PC-9 (cell line): ENCODE measurements around the gene PRIM2. TPM values are rescaled to one million over a fixed set of nuclear protein-coding genes. Genes with fewer than 3 reads are reported as not detected.
"Not testable (repeated sequence)": the region's sequence is repeated elsewhere in the genome, so short reads cannot be mapped to it uniquely, and the experiment has no call there.

Experiments used
- BruUV-seq: library from RNA; stranded (reverse); fragments of 400-500 nt; replicated peaks from 2 replicates; lab custom pipeline; 2021; lab: Mats Ljungman, UMichigan
- CTCF ChIA-PET: fragments of 300-600 bp; sonication (Branson Sonifier 250); formaldehyde crosslinking; loops from one replicate; lab custom pipeline; 2022; ENCODE audit warnings: antibody characterized with exemption; lab: Charles Lee
- POLR2A ChIA-PET: fragments of 300-600 bp; sonication (Branson Sonifier 250); formaldehyde crosslinking; loops from one replicate; lab custom pipeline; 2022; ENCODE audit warnings: antibody characterized with exemption; ENCODE audit not compliant: unreplicated experiment; lab: Charles Lee
- DNase-seq, 2 experiments: peaks; one replicate each; pipeline versions ENCODE4 v3.0.0 to v3.0.0-alpha.2; 2015 to 2022; ENCODE audit warnings: mixed read lengths in 1 of 2
- H2AFZ ChIP-seq: fragments of 200-600 bp; sonication (generic); 2 replicates; pipeline ENCODE4 v1.8.1; 2017; ENCODE audit warnings: antibody characterized with exemption
- H3F3A ChIP-seq: fragments of 200-600 bp; sonication (generic); 2 replicates; pipeline ENCODE4 v1.8.1; 2017; ENCODE audit warnings: antibody characterized with exemption, mild to moderate bottlenecking, low read depth; ENCODE audit not compliant: insufficient read depth
- H3K27ac ChIP-seq: fragments of 200-600 bp; sonication (generic); 2 replicates; pipeline ENCODE4 v1.6.1; 2016; ENCODE audit warnings: mixed run types
- H3K27me3 ChIP-seq: fragments of 200-600 bp; sonication (generic); 2 replicates; pipeline ENCODE4 v1.6.1; 2016; ENCODE audit warnings: low read depth, mixed run types; ENCODE audit not compliant: insufficient read depth
- H3K36me3 ChIP-seq: fragments of 200-600 bp; sonication (generic); 2 replicates; pipeline ENCODE4 v1.6.1; 2016; ENCODE audit warnings: low read depth, mixed run types
- H3K4me1 ChIP-seq: fragments of 200-600 bp; sonication (generic); replicated peaks from 2 replicates; pipeline ENCODE4 v1.6.1; 2016; ENCODE audit warnings: mixed run types; ENCODE audit not compliant: insufficient read depth
- H3K4me2 ChIP-seq: fragments of 200-600 bp; sonication (generic); 2 replicates; pipeline ENCODE4 v1.6.1; 2017; ENCODE audit warnings: mixed run types
- H3K4me3 ChIP-seq: fragments of 200-600 bp; sonication (generic); 2 replicates; pipeline ENCODE4 v1.6.1; 2016; ENCODE audit warnings: mixed run types
- H3K79me2 ChIP-seq: fragments of 200-600 bp; sonication (generic); 2 replicates; pipeline ENCODE4 v1.6.1; 2017; ENCODE audit warnings: low read depth, mixed run types
- H3K9me2 ChIP-seq: fragments of 200-600 bp; sonication (generic); 2 replicates; pipeline ENCODE4 v1.8.1; 2017; ENCODE audit warnings: mild to moderate bottlenecking; ENCODE audit not compliant: insufficient read depth
- H3K9me3 ChIP-seq: fragments of 200-600 bp; sonication (generic); 2 replicates; pipeline ENCODE4 v1.8.1; 2016; ENCODE audit warnings: low read depth; ENCODE audit not compliant: insufficient read depth
- H4K20me1 ChIP-seq: fragments of 200-600 bp; sonication (generic); 2 replicates; pipeline ENCODE4 v1.8.1; 2017; ENCODE audit not compliant: insufficient read depth
- intact Hi-C: fragments of 100-400 bp; cut with micrococcal nuclease; formaldehyde crosslinking; loops from one replicate; pipeline ENCODE4 v1.10.0; 2022; ENCODE audit not compliant: unreplicated experiment
- total RNA-seq: library from RNA; stranded (reverse); gene quantifications from 2 replicates; pipeline ENCODE4 v1.2.3, GENCODE V29; 2021

The PRIM2 gene
- total RNA-seq, 1 experiment from 2014 or later: 33.3 TPM

DNA sequence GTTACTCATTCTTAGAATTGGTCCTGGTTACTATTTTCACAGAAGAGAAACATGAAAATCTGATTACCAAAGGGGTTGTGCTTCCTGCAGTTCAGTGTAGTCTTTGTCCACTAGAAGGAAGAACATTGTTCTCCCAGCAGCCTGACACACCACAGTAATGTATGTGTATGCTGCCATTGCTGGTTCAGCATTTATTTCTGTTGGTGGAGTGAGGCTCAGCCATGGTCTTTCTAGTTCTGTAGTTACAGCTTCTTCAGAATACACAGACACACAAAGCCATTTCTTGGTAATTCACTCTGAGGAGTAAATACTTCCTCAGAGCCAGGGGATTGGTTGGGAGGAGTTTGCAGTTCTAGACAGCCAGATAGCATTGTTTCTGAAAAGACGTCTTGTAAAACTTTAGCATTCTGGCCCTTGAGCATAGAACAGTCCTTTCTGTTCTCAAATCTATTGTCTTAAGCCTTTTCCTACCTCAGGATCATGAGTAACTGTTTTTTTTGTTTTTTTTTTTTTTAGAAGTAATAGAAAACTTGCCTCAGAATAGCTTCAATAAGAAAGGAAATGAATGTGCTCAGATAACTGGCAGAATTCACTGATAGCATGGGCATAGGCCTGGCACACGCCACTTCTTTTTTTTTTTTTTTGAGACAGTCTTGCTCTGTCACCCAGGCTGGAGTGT is 128.5 kb downstream of the PRIM2 start:
- BruUV-seq, DNase-seq, intact Hi-C loops, H3K9me2 ChIP-seq, H3F3A ChIP-seq, H3K9me3 ChIP-seq, H3K27ac ChIP-seq, H2AFZ ChIP-seq, H4K20me1 ChIP-seq, H3K4me3 ChIP-seq, H3K4me2 ChIP-seq, POLR2A ChIA-PET, H3K79me2 ChIP-seq, H3K4me1 ChIP-seq, CTCF ChIA-PET, H3K27me3 ChIP-seq, H3K36me3 ChIP-seq: not testable (repeated sequence)

DNA sequence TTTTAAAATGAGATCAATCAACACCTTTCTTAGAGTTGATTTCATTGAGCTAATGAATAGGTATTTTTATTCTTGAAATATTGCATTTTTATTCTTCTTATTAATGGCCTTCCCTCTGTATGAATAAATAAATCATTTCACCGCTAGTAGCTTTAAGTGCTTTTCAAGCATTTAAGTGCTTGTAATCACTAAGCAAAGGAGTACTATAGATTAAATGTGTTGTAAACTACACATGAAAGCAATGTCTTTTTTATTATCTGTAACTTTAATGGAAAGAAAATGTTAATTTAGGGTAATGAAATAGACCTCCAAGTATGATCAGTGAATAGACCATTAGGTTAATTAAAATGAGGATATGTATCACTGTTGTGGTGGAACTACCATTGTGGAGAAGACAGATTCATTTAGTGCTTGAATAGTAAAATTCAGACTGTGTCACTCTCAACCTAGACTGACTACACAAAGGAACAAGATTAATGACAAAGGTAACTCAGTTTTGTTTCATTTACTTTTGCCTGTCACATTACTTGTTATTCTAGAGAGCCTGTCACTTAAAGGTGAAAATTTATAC is 132.2 kb downstream of the PRIM2 start:
- H3K4me1 ChIP-seq, H2AFZ ChIP-seq, H3K4me2 ChIP-seq, intact Hi-C loops, CTCF ChIA-PET, H3K27ac ChIP-seq, POLR2A ChIA-PET, DNase-seq, H3K9me2 ChIP-seq, H3K79me2 ChIP-seq, H3K4me3 ChIP-seq, H3K36me3 ChIP-seq, H4K20me1 ChIP-seq, BruUV-seq, H3K9me3 ChIP-seq, H3K27me3 ChIP-seq, H3F3A ChIP-seq: not testable (repeated sequence)

DNA sequence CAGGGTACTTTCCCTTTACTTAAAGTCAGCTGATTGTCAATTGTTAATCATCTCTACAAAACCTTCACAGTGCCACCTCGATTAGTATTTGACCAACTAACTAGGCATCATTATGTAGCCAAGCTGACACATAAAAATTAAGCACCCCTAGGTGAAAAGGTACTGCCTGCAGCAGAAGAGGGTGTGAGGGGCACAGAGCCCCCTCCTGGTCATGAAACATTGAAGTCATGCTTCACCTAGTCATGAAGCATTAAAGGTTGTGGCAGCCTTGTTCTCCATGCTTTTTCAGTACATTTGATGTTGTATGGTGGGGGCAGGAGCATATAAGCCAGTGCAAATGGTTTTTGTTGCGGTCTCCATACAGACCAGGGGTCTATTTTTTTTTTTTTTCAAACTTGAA is 142.4 kb downstream of the PRIM2 start:
- DNase-seq, H3K27ac ChIP-seq, H3K9me2 ChIP-seq, H3K4me2 ChIP-seq, POLR2A ChIA-PET, H3K4me1 ChIP-seq, H4K20me1 ChIP-seq, H3K9me3 ChIP-seq, intact Hi-C loops, H3K27me3 ChIP-seq, CTCF ChIA-PET, H3F3A ChIP-seq, BruUV-seq, H3K79me2 ChIP-seq, H3K4me3 ChIP-seq, H2AFZ ChIP-seq, H3K36me3 ChIP-seq: not testable (repeated sequence)

DNA sequence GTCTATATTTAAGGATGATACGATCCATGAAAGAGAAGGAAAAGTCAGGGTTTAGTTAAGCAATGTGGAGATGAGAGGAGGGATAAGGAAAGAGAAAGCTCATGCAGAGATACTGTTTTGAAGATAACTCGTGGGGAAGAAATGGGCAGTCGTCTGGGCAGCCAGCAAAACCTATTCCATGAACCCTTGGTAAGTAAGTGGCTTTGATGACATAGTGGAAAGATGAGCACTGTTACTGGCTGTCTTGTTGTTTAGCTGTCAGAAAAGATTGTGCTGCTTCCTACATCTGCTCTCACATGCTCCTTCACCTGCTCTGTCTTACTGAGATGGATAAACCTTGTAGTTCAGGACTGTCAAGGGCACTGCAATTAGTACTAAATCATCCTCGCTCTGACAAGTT is 143.6 kb downstream of the PRIM2 start:
- H3K79me2 ChIP-seq, H3K4me3 ChIP-seq, H3K9me3 ChIP-seq, DNase-seq, POLR2A ChIA-PET, intact Hi-C loops, H3K4me2 ChIP-seq, CTCF ChIA-PET, H3K27ac ChIP-seq, H3K36me3 ChIP-seq, H2AFZ ChIP-seq, H3K27me3 ChIP-seq, H3K4me1 ChIP-seq, H3K9me2 ChIP-seq, H4K20me1 ChIP-seq, H3F3A ChIP-seq, BruUV-seq: not testable (repeated sequence)

DNA sequence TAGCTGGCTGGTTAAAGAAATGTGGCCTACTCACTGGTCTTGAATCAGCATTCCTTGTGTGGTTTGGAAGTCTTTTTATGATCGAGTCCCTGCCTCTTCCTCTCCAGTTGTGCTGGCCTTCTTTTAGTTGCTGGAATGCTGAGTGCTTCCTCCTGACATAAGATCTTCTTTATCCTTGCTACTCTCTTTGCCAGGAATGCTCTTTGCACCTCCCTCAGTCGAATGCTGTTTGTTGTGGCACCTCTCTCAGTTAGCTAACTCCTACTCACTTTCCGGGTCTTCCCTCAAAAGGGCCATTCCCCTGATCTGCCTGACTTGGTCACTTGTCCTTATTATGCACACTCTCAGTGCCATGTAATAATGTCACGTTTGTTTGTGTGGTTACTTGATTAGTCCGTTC is 146.4 kb downstream of the PRIM2 start:
- CTCF ChIA-PET, H2AFZ ChIP-seq, H3K36me3 ChIP-seq, H3K79me2 ChIP-seq, H3K27ac ChIP-seq, H3K4me3 ChIP-seq, H3F3A ChIP-seq, BruUV-seq, H3K27me3 ChIP-seq, H3K4me2 ChIP-seq, H4K20me1 ChIP-seq, POLR2A ChIA-PET, H3K9me3 ChIP-seq, H3K4me1 ChIP-seq, intact Hi-C loops, H3K9me2 ChIP-seq, DNase-seq: not testable (repeated sequence)

DNA sequence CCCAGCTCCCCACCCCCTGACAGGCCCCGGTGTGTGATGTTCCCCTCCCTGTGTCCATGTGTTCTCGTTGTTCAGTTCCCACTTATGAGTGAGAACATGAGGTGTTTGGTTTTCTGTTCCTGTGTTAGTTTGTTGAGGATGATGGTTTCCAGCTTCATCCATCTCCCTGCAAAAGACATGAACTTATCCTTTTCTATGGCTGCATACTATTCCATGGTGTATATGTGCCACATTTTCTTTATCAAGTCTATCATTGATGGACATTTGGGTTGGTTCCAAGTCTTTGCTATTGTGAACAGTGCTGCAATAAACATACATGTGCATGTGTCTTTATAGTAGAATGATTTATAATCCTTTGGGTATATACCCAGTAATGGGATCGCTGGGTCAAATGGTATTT is 148.5 kb downstream of the PRIM2 start:
- POLR2A ChIA-PET, H3K9me3 ChIP-seq, CTCF ChIA-PET, intact Hi-C loops, H2AFZ ChIP-seq, BruUV-seq, H3K27ac ChIP-seq, H3K9me2 ChIP-seq, H3F3A ChIP-seq, H3K27me3 ChIP-seq, H3K79me2 ChIP-seq, H3K36me3 ChIP-seq, H3K4me1 ChIP-seq, H4K20me1 ChIP-seq, DNase-seq, H3K4me2 ChIP-seq, H3K4me3 ChIP-seq: not testable (repeated sequence)
